H9 (cell line): Measurements from ENCODE around the gene OXCT1. TPM values are rescaled to one million over a fixed set of nuclear protein-coding genes. Genes with fewer than 3 reads are reported as not detected.

Experiments
- DNase-seq: peaks from one replicate; pipeline ENCODE4 v3.0.0-alpha.2; 2017
- H2AFZ ChIP-seq: one replicate; pipeline ENCODE4 v1.6.1; 2013; ENCODE audit warnings: mild to moderate bottlenecking, low read length, control low read depth, moderate library complexity
- H2AK5ac ChIP-seq: 2 replicates; pipeline ENCODE4 v1.6.1; 2013; ENCODE audit warnings: low read length, control low read depth, mixed read lengths; ENCODE audit not compliant: insufficient read length
- H2BK120ac ChIP-seq: one replicate; pipeline ENCODE4 v1.6.1; 2013; ENCODE audit warnings: low read depth, mild to moderate bottlenecking, low read length, control low read depth, inconsistent platforms; ENCODE audit not compliant: poor library complexity, severe bottlenecking
- H2BK12ac ChIP-seq: 2 replicates; pipeline ENCODE4 v1.6.1; 2013; ENCODE audit warnings: low read length, control low read depth, mixed read lengths, low read depth; ENCODE audit not compliant: insufficient read length
- H2BK15ac ChIP-seq: 2 replicates; pipeline ENCODE4 v1.6.1; 2013; ENCODE audit warnings: low read depth, low read length, control low read depth
- H2BK20ac ChIP-seq: one replicate; pipeline ENCODE4 v1.6.1; 2013; ENCODE audit warnings: low read depth, mild to moderate bottlenecking, low read length, control low read depth, inconsistent platforms; ENCODE audit not compliant: poor library complexity, severe bottlenecking
- H2BK5ac ChIP-seq: 2 replicates; pipeline ENCODE4 v1.6.1; 2013; ENCODE audit warnings: low read length, control low read depth, mixed read lengths; ENCODE audit not compliant: insufficient read length
- H3K14ac ChIP-seq: 2 replicates; pipeline ENCODE4 v1.6.1; 2013; ENCODE audit warnings: low read length, control low read depth; ENCODE audit not compliant: insufficient read depth
- H3K18ac ChIP-seq: 2 replicates; pipeline ENCODE4 v1.6.1; 2013; ENCODE audit warnings: low read depth, mild to moderate bottlenecking, mixed read lengths, low read length, control low read depth; ENCODE audit not compliant: insufficient read length
- H3K23ac ChIP-seq: 2 replicates; pipeline ENCODE4 v1.6.1; 2013; ENCODE audit warnings: low read length, control low read depth, mixed read lengths, low read depth; ENCODE audit not compliant: insufficient read length
- H3K23me2 ChIP-seq: 2 replicates; pipeline ENCODE4 v1.6.1; 2013; ENCODE audit warnings: low read depth, mild to moderate bottlenecking, mixed read lengths, low read length, control low read depth; ENCODE audit not compliant: insufficient read length, poor library complexity, severe bottlenecking
- H3K27ac ChIP-seq: 2 replicates; pipeline ENCODE4 v1.5.1; 2013; ENCODE audit warnings: low read length, control low read depth, mixed read lengths, low read depth; ENCODE audit not compliant: insufficient read length
- H3K27me3 ChIP-seq: 2 replicates; pipeline ENCODE4 v1.6.1; 2013; ENCODE audit warnings: low read length, control low read depth, inconsistent platforms; ENCODE audit not compliant: insufficient read depth
- H3K4ac ChIP-seq: 2 replicates; pipeline ENCODE4 v1.6.1; 2013; ENCODE audit warnings: low read depth, mild to moderate bottlenecking, control low read depth, inconsistent platforms, low read length, moderate library complexity
- H3K4me1 ChIP-seq: 2 replicates; pipeline ENCODE4 v1.6.1; 2013; ENCODE audit warnings: low read length, control low read depth, inconsistent platforms; ENCODE audit not compliant: insufficient read depth
- H3K4me2 ChIP-seq: 2 replicates; pipeline ENCODE4 v1.6.1; 2013; ENCODE audit warnings: low read length, control low read depth, mixed read lengths; ENCODE audit not compliant: insufficient read length, insufficient read depth
- H3K56ac ChIP-seq: 2 replicates; pipeline ENCODE4 v1.6.1; 2013; ENCODE audit warnings: low read depth, mild to moderate bottlenecking, mixed read lengths, low read length, control low read depth; ENCODE audit not compliant: insufficient read length
- H3K79me1 ChIP-seq: 2 replicates; pipeline ENCODE4 v1.6.1; 2013; ENCODE audit warnings: low read depth, mild to moderate bottlenecking, moderate library complexity, low read length, control low read depth, inconsistent platforms; ENCODE audit not compliant: insufficient read depth, poor library complexity, severe bottlenecking
- H3K79me2 ChIP-seq: 2 replicates; pipeline ENCODE4 v1.6.1; 2013; ENCODE audit warnings: low read length, control low read depth, inconsistent platforms; ENCODE audit not compliant: insufficient read depth
- H3K9ac ChIP-seq: 2 replicates; pipeline ENCODE4 v1.6.1; 2013; ENCODE audit warnings: low read length, control low read depth, mixed read lengths; ENCODE audit not compliant: insufficient read length; ENCODE audit errors: extremely low read depth
- H3K9me3 ChIP-seq: one replicate; pipeline ENCODE4 v1.6.1; 2013; ENCODE audit warnings: low read depth, low read length, inconsistent platforms; ENCODE audit not compliant: control insufficient read depth
- H3T11ph ChIP-seq: one replicate; pipeline ENCODE4 v1.6.1; 2013; ENCODE audit warnings: mild to moderate bottlenecking, low read length, control low read depth, inconsistent platforms
- H4K20me1 ChIP-seq: one replicate; pipeline ENCODE4 v1.6.1; 2013; ENCODE audit not compliant: control insufficient read depth, insufficient read length, insufficient read depth
- H4K5ac ChIP-seq: 2 replicates; pipeline ENCODE4 v1.6.1; 2013; ENCODE audit warnings: low read depth, mild to moderate bottlenecking, mixed read lengths, low read length, control low read depth; ENCODE audit not compliant: insufficient read length
- H4K8ac ChIP-seq: replicated peaks from 2 replicates; pipeline ENCODE4 v1.6.1; 2013; ENCODE audit warnings: low read length, control low read depth, mixed read lengths, low read depth; ENCODE audit not compliant: insufficient read length
- H4K91ac ChIP-seq: 2 replicates; pipeline ENCODE4 v1.6.1; 2013; ENCODE audit warnings: low read depth, mild to moderate bottlenecking, moderate library complexity, mixed read lengths, low read length, control low read depth; ENCODE audit not compliant: insufficient read length
- H3K27ac Mint-ChIP-seq, 3 experiments: 2 replicates in 2 of 3; 3 replicates in 1 of 3; pipeline ENCODE4 v1.8.0; 2020 to 2021; ENCODE audit warnings: mixed read lengths in 3 of 3, mild to moderate bottlenecking in 1 of 3, moderate library complexity in 1 of 3
- H3K27me3 Mint-ChIP-seq: 2 replicates; pipeline ENCODE4 v1.8.0; 2021; ENCODE audit warnings: low read depth, mild to moderate bottlenecking, moderate library complexity, mixed read lengths
- H3K36me3 Mint-ChIP-seq, 3 experiments: 2 replicates in 2 of 3; 3 replicates in 1 of 3; pipeline ENCODE4 v1.8.0; 2020 to 2021; ENCODE audit warnings: low read depth in 3 of 3, mixed read lengths in 3 of 3; ENCODE audit not compliant: insufficient read depth in 1 of 3
- H3K4me1 Mint-ChIP-seq, 2 experiments: 2 replicates each; pipeline ENCODE4 v1.8.0; 2020; ENCODE audit warnings: mixed read lengths in 2 of 2
- H3K4me3 Mint-ChIP-seq, 2 experiments: 2 replicates in 1 of 2; 3 replicates in 1 of 2; pipeline ENCODE4 v1.8.0; 2020 to 2021; ENCODE audit warnings: mild to moderate bottlenecking in 2 of 2, mixed read lengths in 2 of 2, moderate library complexity in 1 of 2
- H3K9me3 Mint-ChIP-seq, 2 experiments: 2 replicates in 1 of 2; 3 replicates in 1 of 2; pipeline ENCODE4 v1.8.0; 2020; ENCODE audit warnings: mild to moderate bottlenecking in 2 of 2, mixed read lengths in 2 of 2, moderate library complexity in 1 of 2
- CTCF ChIP-seq: fragments of 200-600 bp; sonication (generic); conservative IDR thresholded peaks from 3 replicates; pipeline ENCODE4 v1.8.0; 2021; ENCODE audit warnings: antibody characterized with exemption, mild to moderate bottlenecking
- WGBS: extraction: QIAGEN DNeasy Blood & Tissue Kit; methylation state at CpG from one replicate; pipeline ENCODE4 v1.1.7; 2013; ENCODE audit warnings: missing lambda C conversion rate, low lambda C conversion rate, mixed read lengths; ENCODE audit not compliant: insufficient read length; ENCODE audit errors: extremely low coverage; 5-methylcytosine and 5-hydroxymethylcytosine counted together
- total RNA-seq: library from RNA; stranded (reverse); gene quantifications from 2 replicates; pipeline ENCODE4 v1.2.1, GENCODE V29; 2021

The OXCT1 gene
- total RNA-seq, 1 experiment from 2014 or later = 25.6 TPM

DNA sequence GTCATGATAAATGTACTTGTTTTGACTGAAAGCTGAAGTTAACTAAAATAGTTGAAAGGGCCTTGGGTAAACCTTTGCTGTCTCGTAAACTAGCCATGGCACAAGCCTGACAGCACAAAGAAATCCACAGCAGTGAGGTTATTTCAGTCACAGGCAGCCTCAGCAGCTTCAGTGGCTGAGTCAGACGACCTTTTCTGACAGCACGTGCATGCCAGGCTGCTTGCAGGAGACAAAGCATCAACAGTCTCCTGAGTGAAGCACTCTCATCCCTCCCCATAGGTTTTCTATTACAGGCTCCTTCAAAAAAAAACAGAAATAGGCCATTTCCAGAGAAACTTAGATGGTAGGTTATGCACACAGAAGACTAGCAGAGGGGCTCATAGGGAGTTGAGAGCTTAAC is 34.6 kb downstream of the OXCT1 start:
- H2AFZ ChIP-seq = no peak overlapping the region
- no peak overlapping the region for H2AK5ac ChIP-seq
- no peaks in the 10 kb centered on the region for H3K79me2 ChIP-seq
- H4K91ac ChIP-seq = no peak overlapping the region
- no peak overlapping the region for H4K8ac ChIP-seq
- H3K23me2 ChIP-seq = no peaks in the 10 kb centered on the region
- Mint-ChIP-seq H3K27ac (no peak overlapping the region), H3K9me3 (no peaks in the 10 kb centered on the region; a peak in 1 of 5 replicates), H3K27me3 (no peaks in the 10 kb centered on the region), H3K4me1 (no peaks in the 10 kb centered on the region), H3K4me3 (no peak overlapping the region), H3K36me3 (peaks cover 3 to 19% (median 19%) of the 10 kb centered on the region in 3 experiments; a peak in 6 of 7 replicates)
- no peak overlapping the region for H3K4me2 ChIP-seq
- H3K79me1 ChIP-seq = no peaks in the 10 kb centered on the region
- no peaks in the 10 kb centered on the region for H3K4me1 ChIP-seq
- no peak overlapping the region for H3K56ac ChIP-seq
- H2BK120ac ChIP-seq = no peak overlapping the region
- no peak for TF ChIP-seq CTCF
- no peak overlapping the region for H2BK12ac ChIP-seq
- H3K9ac ChIP-seq = no peak overlapping the region
- no peak overlapping the region for H3K4ac ChIP-seq
- no peaks in the 10 kb centered on the region for H4K20me1 ChIP-seq
- H3T11ph ChIP-seq = no peak overlapping the region
- H3K27me3 ChIP-seq = no peaks in the 10 kb centered on the region
- peak; percentile 34 for DNase-seq
- H3K18ac ChIP-seq = no peak overlapping the region
- no peaks in the 10 kb centered on the region for H3K9me3 ChIP-seq
- no peak overlapping the region for H4K5ac ChIP-seq
- no peak overlapping the region for H3K14ac ChIP-seq
- H3K27ac ChIP-seq = no peak overlapping the region
- whole genome bisulfite sequencing = no CpG with 5 or more reads among the region's 3 CpGs
- H3K23ac ChIP-seq = no peak overlapping the region
- H2BK20ac ChIP-seq = no peak overlapping the region
- H2BK5ac ChIP-seq = no peak overlapping the region
- no peak overlapping the region for H2BK15ac ChIP-seq
